Activated gamma-delta T cell (primary cell): ENCODE data around the gene ILDR1.
"Not testable (repeated sequence)": the region's sequence is repeated elsewhere in the genome, so short reads cannot be mapped to it uniquely, and the experiment has no call there.

ENCODE experiments used
- DNase-seq: peaks from one replicate; lab custom pipeline; 2025; lab: John Stamatoyannopoulos, UW

The ILDR1 gene

GRCh38 chr3:121942116-121942786 is 79.8 kb downstream of the ILDR1 start:
- DNase-seq: no peak

GRCh38 chr3:121941592-121941991 is 80.5 kb downstream of the ILDR1 start:
- no peak for DNase-seq

GRCh38 chr3:121938141-121938855 is 83.7 kb downstream of the ILDR1 start:
- not testable (repeated sequence) for DNase-seq
